ENCODE measurements around the gene TARBP1. TPM values are rescaled to one million over a fixed set of nuclear protein-coding genes. Genes with fewer than 3 reads are reported as not detected.
"Not testable (repeated sequence)": the region's sequence is repeated elsewhere in the genome, so short reads cannot be mapped to it uniquely, and the experiment has no call there.

The TARBP1 gene
- total and polyA plus RNA-seq, 2 of the 8 experiments (the other 6 are each of a cell fraction or from before 2014, with no cell fraction given) = 21.9 to 32.3 TPM

GRCh38 chr1:234381699-234382555 is 97.1 kb downstream of the TARBP1 start (continued):
- TF ChIP-seq NANOG (IDR thresholded peaks at IDR 0.05; ENCODE audit: insufficient read depth, low read depth, low read length, poor library complexity, severe bottlenecking) = no peak
- TF ChIP-seq, protein P1, sequence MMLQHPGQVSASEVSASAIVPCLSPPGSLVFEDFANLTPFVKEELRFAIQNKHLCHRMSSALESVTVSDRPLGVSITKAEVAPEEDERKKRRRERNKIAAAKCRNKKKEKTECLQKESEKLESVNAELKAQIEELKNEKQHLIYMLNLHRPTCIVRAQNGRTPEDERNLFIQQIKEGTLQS (IDR thresholded peaks at IDR 0.05; ENCODE audit: insufficient read depth, low read depth, low read length) = no peak
- TF ChIP-seq GABPA (IDR thresholded peaks at IDR 0.05; ENCODE audit: borderline replicate concordance, insufficient read depth, low read length) = no peak

- H4K5ac ChIP-seq (ENCODE audit: insufficient read length, low read depth, low read length); H3K4me1 ChIP-seq (replicated peaks in 1 of 4; ENCODE audit: control insufficient read depth in 3 of 4, insufficient read depth in 4 of 4, low read length in 3 of 4); H2BK5ac ChIP-seq (ENCODE audit: low read depth, low read length); H2BK20ac ChIP-seq (ENCODE audit: low read length); H2AFZ ChIP-seq (ENCODE audit: low read length); H2BK120ac ChIP-seq (replicated peaks; ENCODE audit: low read depth, low read length); H3K4me3 ChIP-seq (ENCODE audit: extremely low read depth in 1 of 4, insufficient read depth in 2 of 4, low read depth in 3 of 4, low read length in 4 of 4); H3K27ac ChIP-seq (ENCODE audit: low read depth, low read length); H2BK12ac ChIP-seq (ENCODE audit: low read depth, low read length); H4K8ac ChIP-seq (ENCODE audit: extremely low read depth, insufficient read depth, low read length); H3K79me1 ChIP-seq (ENCODE audit: low read depth, low read length); H2BK15ac ChIP-seq (ENCODE audit: low read length); H3K4ac ChIP-seq (replicated peaks; ENCODE audit: insufficient read length, low read depth, low read length); H3K79me2 ChIP-seq (ENCODE audit: control insufficient read depth in 1 of 2, insufficient read depth in 2 of 2, low read length in 2 of 2); H3K27me3 ChIP-seq (replicated peaks in 1 of 4; ENCODE audit: control insufficient read depth in 3 of 4, extremely low read depth in 1 of 4, insufficient read depth in 3 of 4, low read length in 3 of 4); H3K4me2 ChIP-seq (ENCODE audit: insufficient read depth in 1 of 2, low read depth in 2 of 2, low read length in 2 of 2); H3K56ac ChIP-seq (replicated peaks; ENCODE audit: insufficient read length, low read depth, low read length); POLR2A ChIA-PET (ENCODE audit: partially characterized antibody); H3K23ac ChIP-seq (ENCODE audit: insufficient read length); FAIRE-seq; H3K9ac ChIP-seq (replicated peaks in 1 of 4; ENCODE audit: extremely low read depth in 1 of 4, low read depth in 3 of 4, low read length in 3 of 4); DNase-seq (ENCODE audit: low read depth in 1 of 2, low spot score in 2 of 2); H3K18ac ChIP-seq (ENCODE audit: extremely low read depth, low read length); H3K9me3 ChIP-seq (ENCODE audit: insufficient read depth in 2 of 2, low read depth in 1 of 2, low read length in 1 of 2); H4K91ac ChIP-seq (replicated peaks; ENCODE audit: insufficient read length, low read length); H3K14ac ChIP-seq (ENCODE audit: insufficient read length); H4K20me1 ChIP-seq (replicated peaks in 1 of 2; ENCODE audit: control insufficient read depth in 1 of 2, insufficient read depth in 2 of 2, low read length in 2 of 2); H2AK5ac ChIP-seq (ENCODE audit: low read depth, low read length); H3K23me2 ChIP-seq (ENCODE audit: low read depth, low read length): not testable (repeated sequence)
- CTCF ChIA-PET (ENCODE audit: partially characterized antibody) = interaction anchor here (1.2 kb wide), 1 partner anchor 70 kb away, joined by 3 read pairs; no protein-coding TSS in a partner anchor
- WGBS, 2 experiments (ENCODE audit: extremely low coverage in 1 of 2, insufficient coverage in 1 of 2, insufficient read length in 1 of 2, insufficient replicate concordance in 2 of 2, low coverage in 1 of 2, low lambda C conversion rate in 2 of 2, missing lambda C conversion rate in 1 of 2) = 95% methylated on average over 5 of the region's 5 CpGs; no CpG with 5 or more reads in 1 of the 2 experiments
- H3K36me3 ChIP-seq (ENCODE audit: control insufficient read depth in 2 of 4, insufficient read depth in 4 of 4, low read length in 3 of 4) = peaks cover 6 to 41% (median 17%) of the 10 kb centered on the region in 4 experiments; a peak in 7 of 8 replicates
These were observed 99.3 kb downstream of the TARBP1 start for GRCh38 chr1:234379591-234380109.
